Stimulated activated CD4-positive, alpha-beta T cell treated with anti-CD3 and anti-CD28 coated beads, TNF-alpha, amount 100 ng/mL, for 24 hours (primary cell): ENCODE data around the gene IFITM1.
"Not testable (repeated sequence)": the region's sequence is repeated elsewhere in the genome, so short reads cannot be mapped to it uniquely, and the experiment has no call there.

ENCODE experiments used
- DNase-seq, 3 experiments: peaks; one replicate each; pipeline ENCODE4 v3.0.0-alpha.2; 2020; ENCODE audit warnings: low read depth in 3 of 3

Gene IFITM1

DNA sequence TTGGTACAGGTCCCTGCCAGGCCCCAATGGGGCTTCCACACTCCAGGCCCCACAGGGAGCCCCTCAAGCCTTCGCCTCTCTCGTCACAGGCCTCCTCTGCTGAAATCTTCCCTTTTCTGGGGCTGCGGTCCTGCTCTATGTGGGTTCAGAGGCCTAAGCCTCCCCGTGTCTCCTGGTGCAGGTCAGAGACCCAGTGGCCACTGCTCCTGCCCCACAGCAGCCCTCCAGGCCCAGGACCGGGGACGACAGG lies 12.7 kb downstream of the IFITM1 start:
- DNase-seq, result no peak

DNA sequence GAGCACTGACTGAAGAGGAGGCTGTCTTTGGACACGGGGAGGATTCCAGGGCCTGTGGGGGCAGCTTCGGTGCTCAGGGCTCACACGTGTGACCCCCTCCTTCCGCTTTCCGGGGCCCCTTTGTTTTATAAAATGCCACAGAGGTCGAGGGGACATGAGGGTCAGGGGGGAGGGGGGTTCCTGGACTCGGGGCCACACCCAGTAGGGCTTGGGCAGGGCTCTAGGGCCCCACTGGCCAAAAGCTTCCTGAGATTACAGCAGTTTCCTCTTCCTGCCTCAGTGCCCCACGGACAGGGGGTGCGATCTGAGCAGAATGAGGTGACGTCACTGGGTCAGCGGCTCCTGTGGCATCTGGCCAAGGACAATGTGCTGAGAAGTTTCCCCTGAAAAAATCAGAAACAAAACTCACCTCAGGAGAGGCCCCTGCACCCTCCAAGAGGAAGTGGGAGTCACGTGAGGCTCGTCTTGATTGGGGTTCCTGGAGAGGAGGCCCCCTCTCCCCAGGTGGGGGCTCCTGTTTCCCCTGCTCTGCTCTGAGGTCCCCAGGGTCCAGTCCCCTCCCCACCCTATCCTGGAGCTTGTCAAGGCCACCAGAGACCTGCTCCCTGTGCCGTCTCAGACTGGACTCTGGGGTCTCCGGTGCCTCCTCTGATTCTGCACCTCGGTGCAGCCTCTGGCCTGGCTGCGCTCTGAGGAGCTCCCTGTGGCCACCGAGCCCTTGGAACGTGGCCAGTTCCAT lies 13.2 kb downstream of the IFITM1 start:
- DNase-seq, result peak in 1 of 3 experiments; percentile 73

DNA sequence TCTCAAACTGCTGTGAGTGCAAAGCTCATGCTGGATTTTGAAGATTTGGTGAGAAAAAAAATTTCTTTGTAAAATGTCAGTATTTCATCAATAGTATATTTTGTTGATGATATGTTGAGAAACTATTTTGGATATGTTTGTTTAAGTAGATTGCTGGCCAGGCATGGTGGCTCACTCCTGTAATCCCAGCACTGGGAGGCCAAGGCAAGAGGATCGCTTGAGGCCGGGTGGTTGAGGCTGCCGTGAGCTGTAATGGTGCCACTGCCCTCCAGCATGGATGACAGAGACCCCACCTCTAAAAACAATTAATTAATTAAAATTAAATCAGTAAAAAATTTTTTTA lies 13.7 kb downstream of the IFITM1 start:
- DNase-seq, result no peak

DNA sequence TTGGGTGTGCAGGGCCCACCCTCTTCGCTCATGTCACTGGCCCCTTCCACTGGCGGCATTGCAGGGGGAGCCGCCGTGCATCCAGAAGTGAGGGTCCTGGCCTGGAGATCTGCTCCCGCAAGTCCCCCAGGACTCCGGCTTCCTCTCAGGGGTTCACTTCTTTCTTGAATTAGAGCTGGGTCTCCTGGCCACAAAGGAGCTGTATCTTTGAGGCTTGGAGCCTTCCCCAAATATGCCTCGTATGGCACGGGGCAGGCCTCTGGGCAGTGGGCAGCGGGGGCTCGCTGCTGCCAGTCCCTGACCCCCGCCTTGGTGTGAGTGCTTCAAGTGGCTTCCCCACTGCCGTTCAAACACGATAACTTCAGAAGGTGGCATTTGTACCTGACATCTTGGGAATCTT lies 14.2 kb downstream of the IFITM1 start:
- DNase-seq, result no peak

DNA sequence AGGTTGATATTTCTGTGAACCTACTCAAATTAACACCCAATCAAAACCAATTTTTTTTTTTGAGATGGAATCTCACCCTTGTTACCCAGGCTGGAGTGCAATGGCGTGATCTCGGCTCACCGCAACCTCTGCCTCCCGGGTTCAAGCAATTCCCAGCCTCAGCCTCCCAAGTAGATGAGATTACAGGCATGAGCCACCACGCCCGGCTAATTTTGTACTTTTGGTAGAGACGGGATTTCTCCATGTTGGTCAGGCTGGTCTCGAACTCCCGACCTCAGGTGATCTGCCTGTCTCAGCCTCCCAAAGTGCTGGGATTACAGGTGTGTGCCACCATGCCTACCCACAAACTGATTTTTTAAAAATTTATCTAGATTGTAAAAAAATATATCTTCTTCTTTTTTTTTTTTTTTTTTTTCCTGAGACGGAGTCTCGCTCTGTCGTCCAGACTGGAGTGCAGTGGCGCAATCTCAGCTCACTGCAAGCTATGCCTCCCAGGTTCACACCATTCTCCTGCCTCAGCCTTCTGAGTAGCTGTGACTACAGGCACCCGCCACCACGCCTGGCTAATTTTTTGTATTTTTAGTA lies 14.8 kb downstream of the IFITM1 start:
- not testable (repeated sequence) for DNase-seq

DNA sequence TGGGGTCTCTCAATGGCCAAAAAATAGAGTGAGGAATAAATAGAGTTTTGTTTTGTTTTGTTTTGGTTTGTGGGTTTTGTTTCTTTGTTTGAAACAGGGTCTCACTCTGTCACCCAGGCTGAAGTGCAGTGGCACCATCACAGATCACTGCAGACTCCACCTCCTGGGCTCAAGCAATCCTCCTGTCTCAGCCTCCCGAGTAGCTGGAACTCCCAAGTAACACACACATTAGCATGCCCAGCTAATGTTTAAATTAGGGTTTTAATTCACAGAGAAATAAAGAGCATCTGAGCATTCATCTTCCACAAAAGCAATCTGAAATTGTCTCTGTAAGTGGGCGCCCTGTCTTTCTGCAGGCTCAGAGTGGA lies 16.0 kb downstream of the IFITM1 start:
- DNase-seq, result no peak

DNA sequence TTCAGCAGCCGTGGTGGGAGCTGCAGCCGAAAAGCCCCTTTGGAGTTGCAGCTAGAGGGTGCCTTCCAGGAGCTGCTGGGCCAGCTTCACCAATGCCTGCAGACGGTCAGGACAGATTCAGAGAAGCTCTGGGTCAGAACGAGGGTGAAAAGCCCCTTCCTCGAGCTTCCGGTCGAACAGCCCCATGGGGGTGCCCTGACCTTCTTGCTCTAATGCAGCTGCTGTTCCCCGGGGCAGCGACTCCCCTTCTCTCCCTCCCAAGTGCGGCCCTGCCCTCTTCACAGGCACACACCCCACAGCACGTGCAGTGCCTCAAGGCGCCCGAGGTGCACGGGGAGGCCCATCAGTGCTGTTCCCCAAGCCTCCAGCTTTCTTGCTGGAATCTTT lies 16.5 kb downstream of the IFITM1 start:
- DNase-seq, result no peak

DNA sequence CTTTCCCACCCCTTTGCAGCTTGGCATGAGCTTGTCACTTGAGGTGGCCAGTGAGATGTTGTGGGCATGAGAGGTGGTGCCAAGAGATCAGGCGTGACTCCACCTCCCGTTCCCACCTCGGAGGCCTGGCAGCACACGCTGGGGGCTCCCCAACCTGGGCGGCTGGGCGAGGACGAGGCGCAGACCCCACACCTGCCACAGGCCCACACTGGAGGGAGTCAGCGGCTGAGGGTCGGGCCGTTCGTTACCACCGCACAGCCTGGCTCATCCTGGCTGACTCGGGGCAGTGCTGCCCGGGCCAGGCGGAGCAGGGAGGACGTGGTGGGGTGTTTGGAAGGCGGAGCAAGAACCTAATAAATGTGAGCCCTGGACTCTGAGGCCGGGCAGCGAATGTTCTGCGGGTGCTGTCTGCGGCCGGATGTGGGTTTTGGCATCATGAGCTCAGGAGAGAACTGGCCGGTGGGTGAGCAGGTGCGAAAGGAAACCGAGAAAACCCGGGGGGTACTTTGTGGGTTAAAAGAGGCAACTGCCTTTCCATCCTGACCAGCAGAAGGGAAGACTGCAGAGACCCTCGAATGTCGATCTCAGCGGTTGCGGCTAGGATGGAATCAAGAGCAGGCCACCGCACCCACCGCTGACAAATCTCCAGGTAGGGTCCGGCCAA lies 17.0 kb downstream of the IFITM1 start:
- DNase-seq, result no peak

DNA sequence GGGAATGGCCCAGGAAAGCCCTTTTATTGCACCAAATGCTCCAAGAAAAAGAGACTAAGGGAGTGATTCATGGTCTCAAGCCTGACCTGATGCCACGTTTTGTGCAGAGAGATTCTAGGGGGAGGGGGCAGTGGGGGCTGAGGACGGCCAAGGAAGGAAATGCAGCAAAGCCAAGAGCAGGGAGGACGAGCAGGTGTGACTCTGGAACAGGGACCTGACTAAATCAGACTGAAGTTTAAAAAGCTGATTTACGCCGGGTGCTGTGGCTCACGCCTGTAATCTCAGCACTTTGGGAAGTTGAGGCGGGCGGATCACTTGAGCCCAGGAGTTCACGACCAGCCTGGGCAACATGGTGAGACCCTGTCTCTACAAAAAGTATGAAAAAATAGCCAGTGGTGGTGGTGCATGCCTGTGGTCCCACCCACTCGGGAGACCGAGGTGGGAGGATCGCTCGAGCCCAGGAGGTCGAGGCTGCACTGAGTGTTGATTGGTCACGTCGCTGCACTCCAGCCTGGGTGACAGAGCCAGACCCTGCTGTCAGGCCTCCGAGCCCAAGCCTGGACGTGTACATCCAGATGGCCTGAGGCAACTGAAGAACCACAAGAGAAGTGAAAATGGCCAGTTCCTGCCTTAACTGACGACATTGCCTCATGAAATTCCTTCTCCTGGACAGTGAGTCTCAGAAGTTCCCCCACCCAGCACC lies 17.7 kb downstream of the IFITM1 start:
- no peak for DNase-seq

DNA sequence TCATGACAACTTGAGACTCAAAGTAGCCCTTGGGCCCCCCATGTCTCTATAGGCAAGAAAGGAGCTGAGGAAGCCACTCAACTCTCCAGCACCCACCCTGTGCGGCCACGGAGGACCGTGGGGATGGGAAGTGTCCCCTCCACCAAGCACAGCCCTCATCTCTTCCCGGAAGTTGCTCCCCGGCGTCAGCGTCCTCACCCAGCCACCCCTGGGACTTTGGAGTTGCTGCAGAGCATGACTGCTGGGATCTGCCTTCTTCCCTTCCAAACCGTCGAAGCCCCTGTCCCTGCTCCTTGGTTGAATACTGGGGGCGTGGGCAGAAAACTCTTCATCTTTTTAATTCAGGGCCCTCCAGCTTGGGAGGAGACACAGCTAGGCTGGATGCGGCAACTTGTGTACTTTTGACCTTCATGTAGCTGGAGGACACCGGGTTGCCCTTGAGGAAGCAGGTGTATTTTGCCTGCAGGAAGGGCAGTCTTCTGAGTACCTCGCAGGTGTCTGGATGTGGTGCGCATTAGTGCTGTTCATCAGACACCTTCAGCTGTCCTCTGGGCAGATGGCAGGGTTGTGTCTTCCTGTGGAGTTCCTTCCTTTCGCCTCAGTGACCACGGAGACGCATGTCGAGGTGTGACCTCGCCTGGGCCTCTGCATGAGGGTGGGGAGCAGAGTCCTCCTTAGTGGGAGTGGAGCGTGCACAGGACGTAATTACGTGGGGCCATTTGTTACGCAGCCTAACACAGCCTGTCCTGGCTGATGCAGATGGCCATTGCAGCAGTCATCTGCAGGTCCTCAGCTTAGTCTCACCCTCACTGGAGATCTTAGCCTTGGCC lies 19.0 kb downstream of the IFITM1 start:
- DNase-seq, result no peak

DNA sequence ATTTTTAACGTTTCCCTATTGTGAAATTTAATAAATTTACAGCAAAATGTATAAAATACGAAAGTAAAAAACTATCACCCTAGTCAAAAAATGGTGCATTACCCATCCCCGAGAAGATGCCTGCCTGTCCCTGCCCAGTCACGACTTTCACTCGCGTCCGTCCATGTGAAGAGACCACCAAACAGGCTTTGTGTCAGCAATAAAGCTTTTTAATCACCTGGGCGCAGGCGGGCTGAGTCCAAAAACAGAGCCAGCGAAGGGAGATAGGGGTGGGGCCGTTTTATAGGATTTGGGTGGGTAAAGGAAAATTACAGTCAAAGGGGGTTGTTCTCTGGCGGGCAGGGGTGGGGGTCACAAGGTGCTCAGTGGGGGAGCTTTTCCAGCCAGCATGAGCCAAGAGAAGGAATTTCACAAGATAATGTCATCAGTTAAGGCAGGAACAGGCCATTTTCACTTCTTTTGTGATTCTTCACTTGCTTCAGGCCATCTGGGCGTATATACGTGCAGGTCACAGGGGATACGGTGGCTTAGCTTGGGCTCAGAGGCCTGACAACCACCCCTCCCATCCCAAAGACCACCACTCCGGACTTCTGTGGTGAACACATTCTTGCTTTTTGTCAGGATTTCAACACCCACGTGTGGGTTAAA lies 19.9 kb downstream of the IFITM1 start:
- not testable (repeated sequence) for DNase-seq

DNA sequence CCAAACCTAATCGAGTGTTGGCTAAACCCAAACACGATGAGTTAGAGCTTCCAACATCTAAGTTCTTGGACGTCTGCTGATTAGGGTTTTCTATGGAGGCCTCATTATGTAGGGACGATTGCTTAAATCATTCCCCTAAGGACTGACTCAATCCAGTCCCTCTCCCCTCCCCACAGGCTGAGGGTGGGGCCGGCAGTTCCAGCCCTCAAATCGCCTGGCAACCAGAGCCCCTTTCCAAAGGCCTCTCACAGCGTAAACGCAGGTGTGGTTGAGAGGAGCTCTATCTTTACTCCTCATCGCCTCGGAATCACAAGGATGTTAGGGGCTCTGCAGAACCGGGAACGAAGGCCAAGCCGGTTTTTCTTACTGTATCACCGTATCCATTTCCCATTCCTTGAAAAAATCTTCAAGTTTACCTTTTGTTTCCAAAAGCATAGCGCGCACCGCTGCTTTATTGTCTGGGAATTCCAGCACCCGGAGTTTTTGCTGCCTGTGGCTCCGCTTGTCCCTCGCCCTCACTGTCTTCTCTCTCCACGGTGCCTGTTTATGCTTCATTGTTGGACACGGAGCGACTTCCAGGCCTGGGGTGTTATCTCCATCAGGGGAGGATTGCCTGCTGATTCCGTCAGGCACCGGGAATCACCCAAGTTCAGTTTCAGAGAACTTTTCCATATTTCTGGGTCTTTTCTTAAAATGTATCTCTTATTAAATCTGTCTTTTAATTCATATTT lies 20.6 kb downstream of the IFITM1 start:
- no peak for DNase-seq

DNA sequence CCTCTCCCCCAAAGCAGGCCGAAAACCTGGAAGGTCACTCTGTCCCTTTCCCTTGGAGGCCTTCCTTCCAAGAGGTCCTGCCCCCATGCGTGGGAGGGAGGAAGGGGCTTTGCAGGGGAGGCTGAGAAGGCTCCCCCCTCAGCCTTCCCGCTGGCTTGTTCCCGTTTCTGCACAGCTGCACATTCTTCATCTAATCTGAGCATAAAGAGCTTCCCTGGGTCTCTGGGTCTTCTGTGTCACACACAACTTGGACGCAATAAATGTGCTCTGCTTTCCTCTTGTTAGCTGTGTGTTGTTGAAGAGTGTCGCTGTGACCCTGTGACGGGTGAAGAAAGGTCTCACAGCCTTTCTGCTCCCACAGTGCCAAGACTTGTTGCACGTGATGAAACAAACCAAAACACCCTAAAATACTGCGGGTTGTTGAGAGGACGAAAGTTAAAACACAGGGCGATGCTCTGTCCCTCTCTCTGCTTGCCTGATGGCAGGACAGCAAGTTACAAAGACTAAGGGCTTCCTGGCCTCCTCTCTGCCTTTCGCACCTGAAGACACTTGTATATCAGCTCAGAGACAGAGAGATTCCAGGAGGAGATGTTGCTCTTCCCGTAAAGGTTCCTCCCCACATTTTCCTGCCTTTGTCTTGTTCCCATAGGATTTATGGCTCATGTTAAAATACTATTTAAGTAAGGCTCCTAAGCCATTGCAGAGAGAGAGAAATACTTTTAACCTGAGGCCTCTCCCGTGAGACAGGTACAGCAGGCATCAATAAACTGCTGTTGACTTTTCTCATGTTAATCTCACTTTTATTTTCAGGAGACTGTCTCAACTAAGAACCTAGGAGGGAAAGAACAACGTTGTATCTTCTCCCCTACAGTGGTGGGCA lies 22.2 kb downstream of the IFITM1 start:
- DNase-seq, result no peak

DNA sequence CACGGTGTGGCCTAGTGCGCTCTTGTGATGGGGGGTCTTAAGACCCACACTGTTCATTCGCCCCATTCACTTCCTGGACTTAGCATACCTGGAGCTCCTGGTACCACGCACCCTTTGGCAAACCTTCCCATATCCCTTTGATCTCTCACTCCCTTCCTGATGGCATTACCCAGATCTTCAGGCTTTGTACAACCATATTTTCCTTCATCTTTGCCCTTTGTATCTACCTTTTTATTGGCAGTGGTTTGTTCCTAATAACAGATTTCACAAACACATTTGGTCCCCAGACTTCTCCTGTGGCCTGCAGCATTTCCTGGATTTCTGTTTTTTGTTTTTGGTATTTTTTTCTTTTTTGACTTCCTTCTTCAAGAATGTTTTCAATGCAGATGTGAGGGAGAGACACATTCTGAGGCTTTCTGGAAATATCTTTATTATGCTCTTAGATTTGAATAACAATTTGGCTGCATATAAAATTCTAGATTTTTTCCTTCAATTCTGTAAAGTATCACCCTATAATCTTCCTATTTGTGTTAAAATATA lies 22.9 kb downstream of the IFITM1 start:
- DNase-seq, result no peak

DNA sequence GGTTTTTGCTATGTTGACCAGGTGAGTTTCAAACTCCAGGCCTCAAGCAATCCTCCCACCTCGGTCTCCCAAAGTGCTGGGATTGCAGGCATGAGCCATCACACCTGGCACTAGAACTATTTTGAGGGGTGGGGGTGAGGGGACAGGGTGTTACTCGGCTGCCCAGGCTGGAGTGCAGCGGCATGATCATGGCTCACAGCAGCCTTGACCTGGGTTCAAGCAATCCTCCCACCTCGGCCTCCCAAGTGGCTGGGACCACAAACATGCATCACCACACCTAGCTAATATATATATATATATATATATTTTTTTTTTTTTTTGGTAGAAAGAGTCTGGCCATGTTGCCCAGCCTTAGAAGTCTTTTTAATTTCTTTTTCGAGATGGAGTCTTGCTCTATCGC lies 23.9 kb downstream of the IFITM1 start:
- no peak for DNase-seq

DNA sequence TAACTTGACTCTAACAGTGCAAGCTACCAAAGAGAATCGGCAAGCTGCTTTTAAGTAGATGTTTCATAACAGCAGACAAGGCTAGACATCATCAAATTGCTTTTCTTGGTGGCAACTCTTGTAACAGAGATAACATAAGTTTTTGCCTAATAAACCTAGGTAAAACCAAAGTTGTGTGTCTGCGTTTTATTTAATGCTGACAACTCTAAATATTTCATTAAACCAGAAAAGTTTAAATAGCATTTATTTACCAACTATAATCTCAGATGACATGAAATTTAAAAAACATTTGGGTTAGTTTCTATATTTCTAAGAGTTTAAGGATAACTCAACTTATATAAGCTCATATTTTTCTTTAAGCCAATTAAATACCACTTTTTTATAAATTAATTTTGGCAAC lies 26.1 kb downstream of the IFITM1 start:
- DNase-seq, result no peak

DNA sequence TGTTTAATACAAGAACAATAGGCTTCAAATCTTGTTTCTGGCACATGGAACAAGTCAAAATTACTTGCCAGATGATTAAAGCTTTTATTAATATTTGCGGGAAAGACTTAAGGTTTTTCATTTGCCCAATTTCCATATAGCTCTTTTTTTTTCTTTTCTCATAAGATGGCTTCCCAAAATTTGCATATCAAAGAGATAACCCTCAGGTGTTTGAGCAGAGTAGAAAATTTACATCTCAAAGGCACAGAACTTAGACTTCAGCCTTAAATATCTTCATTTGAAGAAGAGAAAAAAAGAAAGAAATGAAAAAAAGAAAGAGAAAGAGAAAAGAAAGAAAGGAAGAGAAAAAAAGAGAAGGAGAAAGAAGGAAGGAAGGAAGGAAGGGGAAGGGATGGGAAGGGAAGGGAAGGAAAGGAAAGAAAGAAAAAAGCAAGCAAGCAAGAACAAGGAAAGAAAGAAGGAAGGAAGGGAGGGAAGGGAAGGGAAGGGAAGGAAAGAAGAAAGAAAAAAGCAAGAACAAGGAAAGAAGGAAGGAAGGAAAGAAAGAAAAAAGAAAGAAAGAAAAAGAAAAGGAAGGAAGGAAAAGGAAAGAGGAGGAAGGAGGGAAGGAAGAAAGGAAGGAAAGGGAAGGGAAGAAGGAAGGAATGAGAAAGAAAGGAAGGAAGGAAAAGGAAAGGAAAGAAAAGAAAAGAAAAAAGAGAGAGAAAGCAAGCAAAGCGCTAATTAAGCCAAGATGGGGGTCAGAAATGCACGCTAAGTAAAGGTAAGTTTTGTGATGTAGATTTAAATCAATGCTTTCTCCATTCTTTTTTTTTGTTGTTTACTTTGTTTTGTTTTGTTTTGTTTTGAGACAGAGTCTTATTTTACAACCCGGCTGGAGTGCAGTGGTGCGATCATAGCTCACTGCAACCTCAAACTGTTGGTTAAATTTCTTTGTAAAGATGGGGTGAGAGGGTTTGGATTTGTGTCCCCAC lies 27.0 kb downstream of the IFITM1 start:
- no peak for DNase-seq

DNA sequence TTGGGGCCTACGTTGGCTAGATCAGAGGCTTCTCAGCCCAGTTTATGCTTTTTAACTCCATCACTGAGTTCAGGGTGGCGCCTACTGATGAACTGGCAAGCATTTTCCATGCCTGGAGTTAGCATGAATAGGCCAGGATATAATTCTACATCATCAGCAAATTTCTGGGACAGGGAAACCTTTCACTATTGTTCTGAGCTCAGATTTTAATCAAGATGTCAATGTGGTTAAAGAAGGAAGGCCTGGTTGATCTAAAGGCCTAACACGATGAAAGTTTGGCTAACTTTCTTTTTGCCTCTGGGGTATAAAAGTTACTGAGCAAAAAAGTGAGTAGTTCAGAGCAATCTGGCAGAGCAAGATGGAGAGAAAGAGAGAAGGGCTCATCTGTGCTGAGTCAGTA lies 28.5 kb downstream of the IFITM1 start:
- DNase-seq, result no peak
